ENCODE data around the gene ADD3.

DNA sequence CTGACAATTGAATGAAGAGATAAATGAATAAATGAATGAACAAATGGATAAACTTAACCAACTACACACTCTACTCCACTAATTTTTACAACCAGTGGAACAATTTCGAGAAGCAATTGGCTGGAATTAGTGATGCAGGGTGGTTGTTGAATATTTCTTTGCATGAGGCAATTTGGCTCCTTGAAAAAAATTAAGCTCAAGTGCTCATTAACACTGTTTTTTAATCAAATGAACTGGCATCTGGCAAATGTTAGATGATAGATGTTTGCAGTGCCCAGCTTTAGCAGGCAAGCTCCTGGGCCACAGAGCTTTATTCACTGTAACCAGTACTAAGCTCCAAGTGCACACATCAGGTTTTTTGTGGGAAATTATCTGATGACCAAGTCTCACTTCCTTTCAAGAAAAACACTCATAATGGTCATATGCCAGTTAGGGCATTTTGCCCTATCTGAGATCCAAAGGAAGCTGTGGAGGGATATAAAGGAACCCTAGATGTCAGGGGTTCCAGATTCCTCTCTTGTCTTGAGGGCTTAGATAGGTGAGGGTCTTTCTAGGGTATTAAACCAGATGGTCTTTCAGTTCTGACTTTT, 16.4 kb upstream of the ADD3 start:
- TF ChIP-seq GATA3 (IDR thresholded peaks at IDR 0.05; ENCODE audit: low read depth, low read length) = no peak
- no peak for TF ChIP-seq GATA2 (IDR thresholded peaks at IDR 0.05; ENCODE audit: low read depth, low read length)
